RCC 7860 (cell line): ENCODE results near the gene ATG16L2.

Source experiments
- DNase-seq: peaks from one replicate; pipeline ENCODE4 v3.0.0-alpha.2; 2015; ENCODE audit warnings: low spot score
- FAIRE-seq: peaks from 2 replicates; lab custom pipeline; 2012; peaks lifted over from hg19 to GRCh38; lab: Jason Lieb, UNC

Gene ATG16L2

GRCh38 chr11:72814286-72815109 lies at the start of gene ATG16L2:
TSS of gene ATG16L2 (plus strand) at chr11:72814411. CDS start at chr11:72814446, 35 bp downstream.
- peak; percentile 43 for DNase-seq
- FAIRE-seq = no peak

GRCh38 chr11:72764503-72764902 lies 49.7 kb upstream of the ATG16L2 start:
- FAIRE-seq (no peak), DNase-seq (no peak)

GRCh38 chr11:72766152-72766902 lies 47.9 kb upstream of the ATG16L2 start:
- no peak for FAIRE-seq

GRCh38 chr11:72767203-72768062 lies 46.8 kb upstream of the ATG16L2 start:
- no peak for DNase-seq

More at GRCh38 chr11:72766152-72766902, 47.9 kb upstream of the ATG16L2 start:
- DNase-seq = no peak

GRCh38 chr11:72768581-72768980 lies 45.6 kb upstream of the ATG16L2 start:
- no peak for FAIRE-seq

More at GRCh38 chr11:72767203-72768062, 46.8 kb upstream of the ATG16L2 start:
- FAIRE-seq = no peak

GRCh38 chr11:72769680-72770079 lies 44.5 kb upstream of the ATG16L2 start:
- no peak for DNase-seq
- no peak for FAIRE-seq

More at GRCh38 chr11:72768581-72768980, 45.6 kb upstream of the ATG16L2 start:
- DNase-seq = no peak

GRCh38 chr11:72770799-72771198 lies 43.4 kb upstream of the ATG16L2 start:
- DNase-seq = no peak
- FAIRE-seq = no peak

GRCh38 chr11:72771507-72771906 lies 42.7 kb upstream of the ATG16L2 start:
- DNase-seq (peak; percentile 42), FAIRE-seq (no peak)

GRCh38 chr11:72772059-72772458 lies 42.2 kb upstream of the ATG16L2 start:
- DNase-seq (no peak), FAIRE-seq (no peak)

- DNase-seq (peak; percentile 62), FAIRE-seq (no peak)
These were observed 40.9 kb upstream of the ATG16L2 start for GRCh38 chr11:72773291-72773690.

- FAIRE-seq = no peak
These were observed 40.5 kb upstream of the ATG16L2 start for GRCh38 chr11:72773696-72774095.

GRCh38 chr11:72774499-72774898 lies 39.7 kb upstream of the ATG16L2 start:
- DNase-seq = no peak
- FAIRE-seq = no peak

More at GRCh38 chr11:72773696-72774095, 40.5 kb upstream of the ATG16L2 start:
- DNase-seq = no peak

GRCh38 chr11:72775288-72776110 lies 38.7 kb upstream of the ATG16L2 start:
- DNase-seq (no peak), FAIRE-seq (no peak)

- DNase-seq (no peak), FAIRE-seq (no peak)
These were observed 37.9 kb upstream of the ATG16L2 start for GRCh38 chr11:72776117-72776843.

- DNase-seq (no peak), FAIRE-seq (no peak)
These were observed 37.1 kb upstream of the ATG16L2 start for GRCh38 chr11:72776844-72777754.

GRCh38 chr11:72777755-72778278 lies 36.4 kb upstream of the ATG16L2 start:
- FAIRE-seq (no peak), DNase-seq (no peak)

- DNase-seq (no peak), FAIRE-seq (no peak)
These were observed 35.4 kb upstream of the ATG16L2 start for GRCh38 chr11:72778535-72779494.
